H54 (cell line): Measurements from ENCODE around the gene ERICH2.

ENCODE experiments used
- DNase-seq: peaks from one replicate; pipeline ENCODE4 v3.0.0; 2011; ENCODE audit warnings: low spot score, mixed read lengths; ENCODE audit not compliant: insufficient read length
- FAIRE-seq: peaks from 3 replicates; lab custom pipeline; 2011; peaks lifted over from hg19 to GRCh38; lab: Jason Lieb, UNC
- POLR2A ChIP-seq: IDR thresholded peaks from 2 replicates; pipeline ENCODE4 v1.6.1; 2011; ENCODE audit warnings: low read depth, mild to moderate bottlenecking, low read length

ERICH2 gene

DNA sequence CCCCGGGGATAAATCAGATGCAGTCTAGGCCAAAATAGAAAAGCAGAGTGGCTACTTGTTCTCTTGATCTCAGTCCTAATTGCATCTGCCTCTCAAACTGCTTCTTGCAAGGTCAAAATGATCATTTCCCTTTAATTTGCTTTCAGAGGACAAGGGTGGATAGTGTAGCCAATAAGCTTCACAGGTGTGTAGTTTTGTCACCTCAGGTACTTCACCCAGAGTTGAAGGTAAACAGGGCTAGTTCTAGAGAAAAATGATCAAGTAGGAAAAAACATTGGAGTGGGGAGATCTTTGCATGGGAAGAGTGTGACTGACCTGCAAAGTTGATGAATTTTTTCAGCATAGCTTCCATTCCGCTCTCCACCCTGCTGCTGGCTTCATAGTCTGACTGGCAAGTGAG lies 8.7 kb downstream of the ERICH2 start:
- FAIRE-seq (no peak), DNase-seq (no peak)
- no peak for TF ChIP-seq POLR2A

DNA sequence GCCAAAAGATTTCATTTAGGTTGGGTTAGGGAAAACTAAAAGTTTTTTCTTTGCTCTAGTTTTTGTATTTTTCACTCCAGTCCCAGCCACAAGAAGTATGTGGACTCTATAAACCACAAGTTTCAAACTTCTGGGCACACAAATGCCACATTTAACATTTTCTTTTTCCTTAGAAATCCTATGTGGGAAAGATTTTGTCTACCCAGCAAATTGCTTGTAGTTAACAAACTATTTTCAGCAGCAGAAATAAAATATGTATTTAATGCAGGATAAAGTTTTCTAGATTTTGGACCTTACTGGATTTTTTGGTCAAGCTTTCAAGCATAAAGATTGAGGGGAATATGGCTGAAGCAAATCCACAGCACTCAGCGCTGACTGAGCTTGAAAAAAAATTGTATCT lies 9.1 kb downstream of the ERICH2 start:
- FAIRE-seq (no peak), DNase-seq (no peak)
- TF ChIP-seq POLR2A, result no peak

DNA sequence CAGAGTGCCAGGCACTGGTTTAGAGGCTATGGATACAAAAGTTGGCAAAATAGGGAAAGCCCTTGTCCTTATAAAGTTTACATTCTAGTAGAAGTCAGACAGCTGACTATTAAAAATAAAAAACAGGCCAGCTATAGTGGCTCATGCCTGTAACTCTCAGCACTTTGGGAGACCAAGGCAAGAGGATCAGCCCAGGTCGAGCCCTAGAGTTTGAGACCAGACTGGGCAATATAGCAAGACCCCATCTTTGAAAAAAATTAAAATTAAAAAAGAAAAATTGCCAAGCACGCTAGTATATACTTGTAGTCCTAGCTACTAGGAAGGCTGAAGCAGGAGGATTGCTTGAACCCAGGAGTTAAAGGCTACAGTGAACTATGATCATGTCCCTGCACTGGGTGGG lies 12.5 kb downstream of the ERICH2 start:
- no peak for TF ChIP-seq POLR2A
- no peak for FAIRE-seq

DNA sequence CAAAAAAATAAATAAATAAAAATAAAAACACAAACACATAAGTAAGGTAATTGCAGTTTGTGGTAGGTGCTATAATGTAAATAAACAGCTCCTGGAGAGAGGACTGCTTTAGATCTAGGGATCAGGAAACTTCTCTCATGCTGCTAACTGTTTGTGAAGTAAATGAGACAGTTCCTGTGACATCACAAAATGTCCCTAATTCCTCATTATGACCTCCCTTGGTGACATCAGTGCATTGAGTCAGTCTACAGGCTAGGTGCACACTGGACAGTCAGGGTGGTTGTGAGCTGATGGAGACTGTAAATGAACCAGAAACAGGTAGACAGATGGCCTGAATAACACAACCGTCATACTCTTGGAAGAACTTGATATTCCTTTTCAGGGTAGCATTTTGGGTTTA lies 13.4 kb downstream of the ERICH2 start:
- FAIRE-seq (no peak), DNase-seq (no peak)

More for the DNA sequence above, 12.5 kb downstream of the ERICH2 start:
- no peak for DNase-seq

DNA sequence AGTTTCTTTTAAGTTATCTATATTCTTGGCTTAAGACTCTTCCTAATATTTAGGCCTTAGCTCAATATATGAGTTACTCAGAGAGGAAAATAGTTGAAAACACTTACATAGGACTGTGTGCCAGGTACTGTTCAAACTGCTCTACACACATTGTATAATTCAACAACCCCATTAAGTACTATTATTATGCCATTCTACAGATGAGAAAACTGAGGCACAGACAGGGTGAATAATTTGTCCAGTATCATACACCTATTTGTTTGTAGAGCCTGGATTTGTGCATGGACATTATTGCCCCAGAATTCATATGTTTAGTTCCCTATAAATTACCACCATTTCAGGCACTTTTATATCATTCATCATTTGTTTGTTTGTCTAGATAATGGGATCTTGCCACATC lies 28.8 kb downstream of the ERICH2 start:
- FAIRE-seq, result no peak
- DNase-seq, result no peak
- no peak for TF ChIP-seq POLR2A

More for the DNA sequence above, 13.4 kb downstream of the ERICH2 start:
- TF ChIP-seq POLR2A, result no peak

DNA sequence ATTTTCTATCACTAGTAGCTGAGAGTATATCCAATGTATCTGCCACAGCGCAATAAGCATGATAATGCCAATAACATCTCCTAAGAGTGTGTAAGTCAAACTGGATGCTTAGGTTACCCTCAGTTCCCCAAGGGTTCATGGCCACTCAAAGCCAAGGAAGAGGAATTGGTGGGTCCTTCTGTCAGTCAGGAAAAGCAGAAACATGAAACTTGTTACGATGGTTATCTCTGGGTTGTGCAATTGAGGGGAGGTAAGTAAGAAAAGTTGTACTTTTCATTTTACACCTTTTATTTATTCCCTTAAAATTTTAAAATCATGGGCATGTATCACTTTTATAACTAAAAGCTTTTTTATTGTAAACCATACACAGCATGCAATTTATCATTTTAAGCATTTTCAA lies 36.4 kb downstream of the ERICH2 start:
- TF ChIP-seq POLR2A, result no peak
- FAIRE-seq (no peak), DNase-seq (no peak)

DNA sequence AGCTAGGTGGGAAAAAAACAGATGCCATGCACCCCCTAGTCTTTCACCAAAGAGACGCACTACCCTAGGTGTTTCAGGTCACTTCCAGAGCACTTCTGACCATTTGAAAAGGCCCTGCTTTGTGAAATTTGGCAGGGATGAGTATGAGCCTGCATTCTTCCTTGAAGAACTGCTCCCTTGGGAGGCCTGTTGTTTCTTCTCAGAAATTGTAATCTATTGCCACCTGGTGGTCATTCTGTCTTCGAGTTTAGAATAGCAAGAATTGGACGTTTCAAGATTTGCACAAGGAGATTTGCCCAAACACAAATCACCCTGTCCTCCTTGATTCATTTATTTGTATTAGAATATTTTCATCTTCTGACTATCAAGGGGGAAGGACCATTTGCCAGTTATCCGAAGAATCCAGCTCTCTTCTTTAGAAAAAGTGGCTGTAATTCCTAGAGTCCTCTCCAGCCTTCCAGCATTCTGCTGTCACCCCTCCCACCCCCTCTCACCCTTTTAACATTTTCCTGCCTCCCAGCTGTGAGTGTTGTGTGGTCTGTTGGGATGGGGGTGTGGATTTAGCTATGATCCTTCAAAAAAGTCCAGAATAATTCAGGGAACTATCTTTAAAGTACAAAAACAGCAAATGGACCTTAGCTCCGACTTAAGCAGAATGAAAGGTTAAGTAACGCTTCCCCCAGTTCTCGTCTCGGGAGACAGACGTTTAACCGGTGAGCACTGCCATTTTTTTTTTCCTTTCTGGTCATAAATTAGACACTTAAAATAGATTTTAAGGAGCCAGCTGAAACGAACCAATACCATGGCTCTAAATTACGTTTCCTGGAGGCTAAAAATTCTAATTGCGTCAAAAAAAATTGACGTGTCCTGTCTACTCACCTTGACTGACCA lies 42.8 kb downstream of the ERICH2 start:
- peak; percentile 30 for FAIRE-seq
- peak; percentile 56 for DNase-seq
- TF ChIP-seq POLR2A, result no peak

DNA sequence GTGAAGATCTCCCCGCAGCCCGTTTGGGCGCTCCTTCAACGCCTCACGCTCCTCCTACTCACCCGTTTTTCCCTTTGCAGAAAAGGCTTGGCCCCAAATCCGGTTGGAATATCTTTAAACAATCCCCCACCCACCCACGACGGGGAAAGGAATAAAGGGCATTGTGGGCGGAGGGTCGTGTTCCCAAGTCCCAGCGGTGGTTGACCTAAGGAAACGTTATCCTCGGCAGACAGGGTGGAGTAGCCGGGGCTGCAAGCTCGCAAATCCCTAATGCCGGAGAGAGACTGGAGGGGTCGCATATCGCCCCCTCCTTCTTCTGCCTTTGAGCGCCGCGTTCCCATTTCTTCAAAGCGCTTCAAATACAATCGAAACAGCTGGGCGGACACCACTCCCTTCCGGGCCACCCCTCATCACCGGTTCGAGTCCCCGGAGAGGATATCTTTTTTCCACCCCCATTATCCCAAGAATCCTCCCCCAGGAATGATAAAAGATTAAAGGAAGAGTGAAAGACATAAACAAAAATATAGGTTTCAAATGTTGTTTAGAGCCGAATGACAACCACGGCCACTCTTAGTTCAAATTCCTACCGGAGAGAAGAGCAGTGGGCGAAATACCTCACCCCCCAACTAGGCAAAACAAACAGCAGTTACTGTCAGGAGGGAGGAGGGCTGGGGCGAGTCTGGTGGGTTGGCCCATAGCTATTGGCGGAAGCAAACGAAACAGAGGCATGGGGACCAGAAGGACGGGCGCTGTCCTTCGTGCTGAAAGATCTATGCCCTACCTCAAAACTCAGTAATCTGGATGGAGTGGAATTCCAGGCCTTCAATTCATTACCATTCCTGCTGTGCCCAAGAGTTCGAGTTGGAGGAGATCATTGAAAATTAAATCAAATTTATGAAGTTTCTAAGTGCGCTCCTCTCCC lies 43.7 kb downstream of the ERICH2 start:
- no peak for TF ChIP-seq POLR2A
- DNase-seq, result no peak
- FAIRE-seq, result no peak

DNA sequence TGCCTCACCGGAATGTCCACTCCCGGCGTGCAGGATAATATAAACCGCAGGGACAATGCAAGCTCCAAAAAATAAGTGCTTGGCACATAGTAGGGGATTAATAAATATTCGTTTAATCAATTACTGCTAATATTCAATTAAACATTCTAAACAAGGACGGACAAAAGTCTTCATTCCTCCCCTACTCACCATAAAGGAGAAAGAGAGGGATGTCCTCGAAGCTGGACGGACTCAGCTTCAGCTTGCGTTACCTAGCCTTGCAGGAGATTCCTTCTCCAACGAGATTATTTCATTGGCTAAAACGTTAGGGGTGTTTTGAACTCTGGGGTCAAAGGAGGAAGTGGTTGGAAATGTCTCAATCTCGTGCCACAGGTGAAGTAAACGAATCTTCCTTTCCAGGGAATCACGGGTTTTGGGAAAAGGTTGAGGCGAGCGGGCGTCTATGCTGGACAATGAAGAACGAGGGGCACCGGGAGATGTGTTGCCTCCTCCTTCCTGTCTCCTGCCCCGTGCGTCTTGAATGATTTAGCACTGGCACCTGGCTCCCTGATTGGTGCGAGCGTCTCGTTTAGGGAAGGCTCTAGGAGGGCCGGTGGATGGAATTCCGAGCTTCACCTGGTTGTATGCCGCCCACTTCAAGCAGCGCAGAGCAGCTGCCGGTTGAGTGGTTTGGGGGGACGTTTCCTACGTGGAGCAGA lies 44.5 kb downstream of the ERICH2 start:
- no peak for TF ChIP-seq POLR2A
- DNase-seq, result no peak
- FAIRE-seq, result no peak

DNA sequence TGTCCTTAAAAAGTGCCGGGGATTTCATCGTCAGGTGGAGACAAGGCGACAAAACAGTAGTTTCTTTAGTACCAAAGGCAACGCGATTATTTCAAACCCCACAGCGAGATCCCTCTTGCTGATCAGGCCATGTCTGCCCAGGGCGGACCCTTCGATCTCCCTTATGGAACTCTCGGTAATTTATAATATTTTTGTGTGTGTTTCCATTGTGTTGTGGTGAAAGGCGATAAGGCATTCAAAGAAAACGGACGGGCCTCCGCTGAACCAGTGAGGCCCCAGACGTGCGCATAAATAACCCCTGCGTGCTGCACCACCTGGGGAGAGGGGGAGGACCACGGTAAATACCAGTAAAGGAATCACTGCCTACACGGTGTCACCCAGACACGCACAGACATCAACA lies 45.1 kb downstream of the ERICH2 start:
- DNase-seq, result no peak
- TF ChIP-seq POLR2A, result no peak
- no peak for FAIRE-seq

DNA sequence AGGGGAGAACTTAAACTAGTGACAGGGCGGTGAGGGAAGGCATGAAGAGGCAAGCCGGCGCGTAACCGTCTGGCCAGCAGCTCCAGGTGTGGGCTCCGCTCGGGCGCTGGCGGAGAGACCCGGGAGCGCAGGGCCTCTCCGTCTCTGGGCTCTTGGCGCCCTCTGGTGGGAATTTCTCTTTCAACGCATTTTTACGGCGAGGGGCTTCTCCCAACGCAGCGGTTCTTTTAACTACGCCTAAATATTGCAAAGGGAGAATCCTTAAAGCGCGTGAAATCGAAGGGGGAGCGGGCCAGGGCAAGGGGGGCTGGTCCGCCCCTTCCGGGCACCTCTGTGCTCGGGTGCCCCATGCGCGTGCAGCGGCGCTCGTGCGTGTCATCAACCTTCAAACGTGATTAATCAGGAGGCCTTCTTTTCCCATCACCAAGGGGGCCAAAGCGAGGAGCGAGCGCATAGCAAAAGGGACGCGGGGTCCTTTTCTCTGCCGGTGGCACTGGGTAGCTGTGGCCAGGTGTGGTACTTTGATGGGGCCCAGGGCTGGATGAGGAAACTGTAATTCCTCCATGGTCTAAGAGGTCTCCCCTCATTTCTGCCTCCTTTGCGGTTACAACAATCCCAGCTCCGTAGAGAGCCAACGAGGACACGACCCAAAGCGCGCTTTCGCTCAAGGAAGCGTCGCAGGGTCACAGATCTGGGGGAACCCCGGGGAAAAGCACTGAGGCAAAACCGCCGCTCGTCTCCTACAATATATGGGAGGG lies 45.7 kb downstream of the ERICH2 start:
- DNase-seq (peak; percentile 53), FAIRE-seq (no peak)
- no peak for TF ChIP-seq POLR2A

DNA sequence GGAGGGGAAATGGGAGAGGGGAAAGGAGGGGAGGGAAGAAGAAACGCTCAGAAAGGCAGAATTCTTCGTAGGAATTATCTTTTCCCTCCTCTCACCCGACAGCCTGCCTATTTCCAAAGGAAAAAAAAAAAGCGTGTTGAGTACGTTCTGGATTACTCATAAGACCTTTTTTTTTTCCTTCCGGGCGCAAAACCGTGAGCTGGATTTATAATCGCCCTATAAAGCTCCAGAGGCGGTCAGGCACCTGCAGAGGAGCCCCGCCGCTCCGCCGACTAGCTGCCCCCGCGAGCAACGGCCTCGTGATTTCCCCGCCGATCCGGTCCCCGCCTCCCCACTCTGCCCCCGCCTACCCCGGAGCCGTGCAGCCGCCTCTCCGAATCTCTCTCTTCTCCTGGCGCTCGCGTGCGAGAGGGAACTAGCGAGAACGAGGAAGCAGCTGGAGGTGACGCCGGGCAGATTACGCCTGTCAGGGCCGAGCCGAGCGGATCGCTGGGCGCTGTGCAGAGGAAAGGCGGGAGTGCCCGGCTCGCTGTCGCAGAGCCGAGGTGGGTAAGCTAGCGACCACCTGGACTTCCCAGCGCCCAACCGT lies 46.4 kb downstream of the ERICH2 start, which contains the start of gene GAD1:
Gene GAD1 (plus strand): TSS at position 384 of the 589 bp plus-strand sequence. CDS start 1,705 bp downstream, outside the sequence.
- peak; percentile 91 for DNase-seq
- TF ChIP-seq POLR2A, result no peak
- no peak for FAIRE-seq
